GM13976 (cell line): Measurements from ENCODE around the gene KLHL3.

Source experiments
- DNase-seq: peaks from one replicate; pipeline ENCODE4 v3.0.0; 2012; ENCODE audit warnings: low spot score
- CTCF ChIP-seq: IDR thresholded peaks from 2 replicates; pipeline ENCODE4 v1.5.1; 2012; ENCODE audit warnings: borderline replicate concordance, mild to moderate bottlenecking; ENCODE audit not compliant: insufficient read depth; ENCODE audit errors: extremely low read depth, missing control alignments, control extremely low read depth
- in situ Hi-C: fragments of 300-500 bp; cut with MboI; formaldehyde crosslinking; loops from one replicate; pipeline ENCODE4 v1.12.0; 2022; ENCODE audit warnings: low sequenced_read_pairs, mixed read lengths, inconsistent platforms; ENCODE audit not compliant: unreplicated experiment

Gene KLHL3

GRCh38 chr5:137596941-137597340 lies 138.9 kb downstream of the KLHL3 start:
- DNase-seq = no peak
- TF ChIP-seq CTCF = no peak
- in situ Hi-C loops = no loop called here

- in situ Hi-C loops = no loop called here
Observed at GRCh38 chr5:137595396-137596079, 140.4 kb downstream of the KLHL3 start.

GRCh38 chr5:137594717-137595116 lies 141.2 kb downstream of the KLHL3 start:
- no peak for DNase-seq
- TF ChIP-seq CTCF = no peak
- in situ Hi-C loops = no loop called here

More at GRCh38 chr5:137595396-137596079, 140.4 kb downstream of the KLHL3 start:
- TF ChIP-seq CTCF = no peak
- no peak for DNase-seq

- no peak for TF ChIP-seq CTCF
- no peak for DNase-seq
- in situ Hi-C loops = no loop called here
Observed at GRCh38 chr5:137592317-137592716, 143.6 kb downstream of the KLHL3 start.

GRCh38 chr5:137589185-137589584 lies 146.7 kb downstream of the KLHL3 start:
- DNase-seq = no peak
- TF ChIP-seq CTCF = no peak
- in situ Hi-C loops = no loop called here

GRCh38 chr5:137587919-137588318 lies 148.0 kb downstream of the KLHL3 start:
- DNase-seq = no peak
- no peak for TF ChIP-seq CTCF

More at GRCh38 chr5:137587919-137588318, 148.0 kb downstream of the KLHL3 start:
- in situ Hi-C loops = no loop called here
